Muscle of back (tissue), 11 donors: ENCODE measurements around the gene LIF. TPM values are rescaled to one million over a fixed set of nuclear protein-coding genes. Genes with fewer than 3 reads are reported as not detected.

Experiments
- DNase-seq, 3 donors: peaks; one replicate each; pipeline versions ENCODE4 v3.0.0 to v3.0.0-alpha.2; 2013
- polyA plus RNA-seq, 10 donors: library from polyadenylated mRNA; unstranded; fragments of 120-200 nt; gene quantifications; one replicate each; pipeline ENCODE4 v1.2.1, GENCODE V29; 2013; ENCODE audit not compliant: insufficient read length in 10 of 10

LIF gene
- polyA plus RNA-seq, 10 donors: 0.62 to 1.5 (median 0.80) TPM

GRCh38 chr22:30191040-30191701 is 55.4 kb downstream of the LIF start:
- no peak for DNase-seq

- DNase-seq: peak in 1 of 3 donors; percentile 44
Observed at GRCh38 chr22:30190574-30190973, 56.0 kb downstream of the LIF start.

Other genes with a start within 250 kb of the LIF start
- gene HORMAD2, start 166.3 kb downstream of the LIF start, polyA plus RNA-seq: under 1 TPM in 1 of 10 donors, not detected in 9; 0.15 TPM
- gene OSM, start 20.1 kb upstream of the LIF start, polyA plus RNA-seq: under 1 TPM; 0.17 to 0.43 (median 0.29) TPM
- 1 to 10 TPM; 2.1 to 6.3 (median 3.8) TPM for gene CASTOR1, start 42.7 kb upstream of the LIF start, polyA plus RNA-seq
- 1 to 10 TPM; 5.0 to 9.5 (median 7.0) TPM for gene TBC1D10A, start 80.2 kb upstream of the LIF start, polyA plus RNA-seq
- gene SF3A1, start 110.1 kb upstream of the LIF start, polyA plus RNA-seq: 10 to 100 TPM; 63.8 to 95.9 (median 73.0) TPM
- 1 to 10 TPM in 8 of 10 donors, under 1 TPM in 2; 0.80 to 1.9 (median 1.3) TPM for gene CCDC157, start 110.2 kb upstream of the LIF start, polyA plus RNA-seq
- gene RNF215, start 140.7 kb upstream of the LIF start, polyA plus RNA-seq: 10 to 100 TPM in 9 of 10 donors, 1 to 10 TPM in 1; 8.8 to 15.6 (median 11.1) TPM
- 1 to 10 TPM; 1.2 to 2.8 (median 2.0) TPM for gene SEC14L2, start 150.3 kb upstream of the LIF start, polyA plus RNA-seq
- 1 to 10 TPM; 4.1 to 8.5 (median 5.6) TPM for gene MTFP1, start 179.0 kb upstream of the LIF start, polyA plus RNA-seq
- gene SEC14L3, start 225.3 kb upstream of the LIF start, polyA plus RNA-seq: under 1 TPM in 2 of 10 donors, not detected in 8; 0.08 to 0.10 TPM